ACC112 (cell line): Measurements from ENCODE around the gene ASF1A.

Experiments used
- H2AFZ ChIP-seq: fragments of 200-600 bp; sonication (generic); one replicate; pipeline ENCODE4 v1.6.0; 2017; ENCODE audit warnings: antibody characterized with exemption, low read length; ENCODE audit not compliant: unreplicated experiment
- H3K27ac ChIP-seq: fragments of 200-600 bp; sonication (generic); 2 replicates; pipeline ENCODE4 v1.5.1; 2014; ENCODE audit warnings: low read depth, mild to moderate bottlenecking, antibody characterized with exemption, low read length, moderate library complexity
- H3K27me3 ChIP-seq: fragments of 200-600 bp; sonication (generic); 2 replicates; pipeline ENCODE4 v1.6.1; 2014; ENCODE audit warnings: mild to moderate bottlenecking, antibody characterized with exemption, low read length, moderate library complexity, mixed read lengths; ENCODE audit not compliant: insufficient read depth
- H3K36me3 ChIP-seq: fragments of 200-600 bp; sonication (generic); 2 replicates; pipeline ENCODE4 v1.6.1; 2016; ENCODE audit warnings: mild to moderate bottlenecking, antibody characterized with exemption, low read length, moderate library complexity, mixed read lengths; ENCODE audit not compliant: insufficient read depth
- H3K4me1 ChIP-seq: fragments of 200-600 bp; sonication (generic); one replicate; pipeline ENCODE4 v1.6.1; 2016; ENCODE audit warnings: low read length, mixed read lengths; ENCODE audit not compliant: insufficient read depth, unreplicated experiment, control insufficient read depth
- H3K4me3 ChIP-seq: fragments of 200-600 bp; sonication (generic); 2 replicates; pipeline ENCODE4 v1.5.1; 2014; ENCODE audit warnings: mild to moderate bottlenecking, low read depth, low read length
- H3K79me2 ChIP-seq: fragments of 200-600 bp; sonication (generic); one replicate; pipeline ENCODE4 v1.6.0; 2016; ENCODE audit warnings: low read length; ENCODE audit not compliant: control insufficient read depth, unreplicated experiment, insufficient read depth

Gene ASF1A

GRCh38 chr6:118934461-118935330, 40.7 kb downstream of the ASF1A start, which contains the start of gene MCM9:
MCM9 (minus strand) TSS chr6:118935159; CDS start chr6:118931723, 3,436 bp downstream.
- Histone ChIP-seq H3K27ac (peak within 1 kb of the TSS; percentile 75), H3K36me3 (0 out of 2 replicates have a peak, but pooled peaks cover 3% of the 10 kb centered on the region), H3K4me3 (peak within 1 kb of the TSS; percentile 99), H3K79me2 (peaks cover 8% of the 10 kb centered on the region), H3K27me3 (no peaks in the 10 kb centered on the region), H3K4me1 (peaks cover 15% of the 10 kb centered on the region), H2AFZ (peak within 1 kb of the TSS; percentile 98)

GRCh38 chr6:118935331-118935668, 41.3 kb downstream of the ASF1A start:
- Histone ChIP-seq H3K36me3 (0 out of 2 replicates have a peak, but pooled peaks cover 3% of the 10 kb centered on the region), H2AFZ (peak overlapping the region; percentile 98), H3K4me3 (peak overlapping the region; percentile 99), H3K4me1 (peaks cover 15% of the 10 kb centered on the region), H3K27ac (peak overlapping the region; percentile 57), H3K27me3 (no peaks in the 10 kb centered on the region), H3K79me2 (peaks cover 8% of the 10 kb centered on the region)

- Histone ChIP-seq H3K79me2 (peaks cover 8% of the 10 kb centered on the region), H3K27me3 (no peaks in the 10 kb centered on the region), H3K36me3 (0 out of 2 replicates have a peak, but pooled peaks cover 3% of the 10 kb centered on the region), H2AFZ (no peak overlapping the region), H3K4me1 (peaks cover 15% of the 10 kb centered on the region), H3K27ac (no peak overlapping the region), H3K4me3 (peak overlapping the region; percentile 99; the same call in 1 of the 2 replicates)
Measured at GRCh38 chr6:118935978-118936703, 42.2 kb downstream of the ASF1A start.

- Histone ChIP-seq H3K27ac (no peak overlapping the region), H3K36me3 (no peaks in the 10 kb centered on the region), H3K27me3 (no peaks in the 10 kb centered on the region), H3K4me3 (no peak overlapping the region), H2AFZ (no peak overlapping the region), H3K4me1 (peaks cover 8% of the 10 kb centered on the region), H3K79me2 (no peaks in the 10 kb centered on the region)
Measured at GRCh38 chr6:118939683-118940082, 45.7 kb downstream of the ASF1A start.

GRCh38 chr6:118940770-118941169, 46.8 kb downstream of the ASF1A start:
- H3K4me1 ChIP-seq: peaks cover 3% of the 10 kb centered on the region
- no peaks in the 10 kb centered on the region for H3K27me3 ChIP-seq
- H3K36me3 ChIP-seq: no peaks in the 10 kb centered on the region
- no peak overlapping the region for H3K27ac ChIP-seq
- no peak overlapping the region for H2AFZ ChIP-seq
- no peak overlapping the region for H3K4me3 ChIP-seq
- no peaks in the 10 kb centered on the region for H3K79me2 ChIP-seq

- H3K27me3 ChIP-seq: no peaks in the 10 kb centered on the region; the same call in 1 of the 2 replicates
- no peak overlapping the region for H3K27ac ChIP-seq
- H3K4me1 ChIP-seq: no peaks in the 10 kb centered on the region
- no peaks in the 10 kb centered on the region for H3K36me3 ChIP-seq
- no peak overlapping the region for H3K4me3 ChIP-seq
- H3K79me2 ChIP-seq: no peaks in the 10 kb centered on the region
- H2AFZ ChIP-seq: no peak overlapping the region
Measured at GRCh38 chr6:118945217-118945616, 51.3 kb downstream of the ASF1A start.

GRCh38 chr6:118952683-118953082, 58.7 kb downstream of the ASF1A start:
- no peaks in the 10 kb centered on the region for H3K4me1 ChIP-seq
- no peak overlapping the region for H3K27ac ChIP-seq
- H3K27me3 ChIP-seq: no peaks in the 10 kb centered on the region
- H2AFZ ChIP-seq: no peak overlapping the region
- no peaks in the 10 kb centered on the region for H3K36me3 ChIP-seq
- H3K4me3 ChIP-seq: no peak overlapping the region
- no peaks in the 10 kb centered on the region for H3K79me2 ChIP-seq

- H2AFZ ChIP-seq: no peak overlapping the region
- no peaks in the 10 kb centered on the region for H3K79me2 ChIP-seq
- no peaks in the 10 kb centered on the region for H3K36me3 ChIP-seq
- H3K27me3 ChIP-seq: no peaks in the 10 kb centered on the region
- no peak overlapping the region for H3K4me3 ChIP-seq
- no peaks in the 10 kb centered on the region for H3K4me1 ChIP-seq
- no peak overlapping the region for H3K27ac ChIP-seq
Measured at GRCh38 chr6:118953391-118953790, 59.4 kb downstream of the ASF1A start.
